ENCODE measurements around the gene SDSL.

SDSL gene

DNA sequence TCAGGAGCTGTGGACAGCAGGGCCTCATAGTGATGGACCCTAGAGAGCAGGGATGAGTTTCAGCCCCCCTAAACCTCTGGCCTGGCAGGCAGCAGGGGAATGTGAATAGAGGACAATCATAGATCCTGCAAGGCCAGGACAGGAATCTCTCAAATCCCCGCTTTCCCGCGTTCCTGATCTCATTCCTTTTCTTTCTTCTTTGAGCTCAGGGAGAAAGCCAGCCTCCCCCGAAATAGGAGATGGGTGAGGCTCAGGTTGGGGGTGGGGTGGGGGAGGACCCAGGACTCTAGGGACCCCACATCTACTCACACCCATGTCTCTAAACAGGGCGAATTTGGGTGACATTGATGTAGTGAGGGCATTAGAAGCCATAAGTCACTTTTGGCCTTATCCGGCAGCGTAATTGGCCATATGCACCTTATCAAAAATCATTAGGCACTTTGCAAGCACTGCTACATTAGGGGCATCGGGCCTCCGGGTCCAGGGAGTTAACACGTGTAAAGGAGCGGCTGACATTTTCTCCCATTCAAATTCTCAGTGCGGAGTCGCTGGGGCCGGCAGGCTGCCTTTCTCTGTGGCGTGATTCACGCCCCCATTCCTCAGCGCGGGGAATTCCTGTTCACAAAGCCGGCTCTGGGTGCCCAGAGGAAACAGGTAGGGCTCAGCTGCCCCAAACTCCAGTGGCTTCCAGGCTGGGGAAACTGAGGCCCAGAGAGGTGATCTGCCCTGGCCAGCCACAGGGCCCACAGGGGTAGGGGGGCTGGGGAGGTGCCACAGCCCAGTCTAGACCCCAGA is 48.0 kb downstream of the SDSL start:
- DNase-seq: no peak

DNA sequence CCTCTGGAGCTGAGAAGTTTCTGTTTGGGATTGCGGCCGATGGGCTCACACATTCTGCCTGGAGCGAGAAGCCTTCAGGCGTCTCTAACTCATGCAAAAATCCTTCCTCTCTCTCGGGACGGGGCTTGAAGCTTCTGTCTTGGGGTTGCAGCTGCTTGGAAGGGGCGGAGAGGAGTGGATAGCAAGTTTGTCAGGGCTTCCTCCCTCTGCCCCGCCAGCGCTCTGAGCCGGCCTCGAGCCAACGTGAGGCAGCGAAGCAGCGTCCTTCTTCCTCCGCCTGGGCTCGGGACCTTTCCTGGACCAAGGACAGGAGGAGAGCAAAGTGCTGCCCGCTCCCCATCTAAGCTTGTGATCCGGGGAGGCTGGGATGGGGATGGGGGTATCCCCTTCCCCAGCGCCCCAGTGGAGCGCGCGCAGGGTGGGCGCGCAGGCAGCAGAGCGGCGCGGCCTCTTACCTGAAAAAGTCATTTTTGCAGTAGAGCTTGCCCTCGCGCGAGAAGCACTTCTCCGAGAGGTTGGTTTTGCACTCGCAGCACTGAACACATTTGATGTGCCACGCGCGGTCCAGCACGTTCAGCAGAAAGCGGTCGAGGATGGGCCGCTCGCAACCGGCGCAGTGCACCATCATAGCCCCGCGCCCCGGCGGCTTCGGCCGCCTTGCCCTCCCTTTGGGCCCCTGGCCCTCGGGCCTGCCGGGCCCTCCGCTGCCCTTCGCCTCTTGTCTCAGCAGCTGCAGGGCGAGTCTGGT is 48.9 kb downstream of the SDSL start:
- no peak for DNase-seq

DNA sequence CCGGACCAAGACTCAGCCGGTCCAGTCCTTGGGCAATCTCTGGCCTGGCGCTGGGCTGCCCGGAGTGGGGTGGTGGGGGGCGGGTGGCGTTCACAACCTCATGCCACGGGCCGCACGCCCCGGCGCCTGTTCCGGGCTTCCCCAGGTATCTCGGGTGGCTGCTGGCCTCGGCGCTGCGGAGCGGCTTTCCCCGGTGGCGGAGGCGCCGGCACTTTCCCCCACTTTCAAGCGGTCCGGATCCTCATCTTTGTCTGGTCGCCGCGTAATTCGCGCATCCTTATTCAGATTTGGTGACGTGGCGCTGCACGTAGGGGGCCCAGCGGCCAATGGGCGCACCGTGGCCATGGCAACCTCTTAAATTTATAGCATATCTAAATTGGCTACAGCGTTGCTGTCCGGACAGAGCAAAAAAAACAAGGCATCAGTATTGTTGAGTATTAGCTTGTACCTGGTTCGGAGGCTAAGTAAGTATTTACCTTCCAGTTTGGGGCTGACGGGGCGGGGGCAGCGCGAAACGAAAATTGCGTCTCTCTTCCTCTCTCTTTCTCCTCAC is 49.5 kb downstream of the SDSL start, which contains the start of gene LHX5:
LHX5 (minus strand) TSS at position 253 of the 553 bp plus-strand sequence. CDS start 373 bp downstream, outside the sequence.
- no peak for DNase-seq

DNA sequence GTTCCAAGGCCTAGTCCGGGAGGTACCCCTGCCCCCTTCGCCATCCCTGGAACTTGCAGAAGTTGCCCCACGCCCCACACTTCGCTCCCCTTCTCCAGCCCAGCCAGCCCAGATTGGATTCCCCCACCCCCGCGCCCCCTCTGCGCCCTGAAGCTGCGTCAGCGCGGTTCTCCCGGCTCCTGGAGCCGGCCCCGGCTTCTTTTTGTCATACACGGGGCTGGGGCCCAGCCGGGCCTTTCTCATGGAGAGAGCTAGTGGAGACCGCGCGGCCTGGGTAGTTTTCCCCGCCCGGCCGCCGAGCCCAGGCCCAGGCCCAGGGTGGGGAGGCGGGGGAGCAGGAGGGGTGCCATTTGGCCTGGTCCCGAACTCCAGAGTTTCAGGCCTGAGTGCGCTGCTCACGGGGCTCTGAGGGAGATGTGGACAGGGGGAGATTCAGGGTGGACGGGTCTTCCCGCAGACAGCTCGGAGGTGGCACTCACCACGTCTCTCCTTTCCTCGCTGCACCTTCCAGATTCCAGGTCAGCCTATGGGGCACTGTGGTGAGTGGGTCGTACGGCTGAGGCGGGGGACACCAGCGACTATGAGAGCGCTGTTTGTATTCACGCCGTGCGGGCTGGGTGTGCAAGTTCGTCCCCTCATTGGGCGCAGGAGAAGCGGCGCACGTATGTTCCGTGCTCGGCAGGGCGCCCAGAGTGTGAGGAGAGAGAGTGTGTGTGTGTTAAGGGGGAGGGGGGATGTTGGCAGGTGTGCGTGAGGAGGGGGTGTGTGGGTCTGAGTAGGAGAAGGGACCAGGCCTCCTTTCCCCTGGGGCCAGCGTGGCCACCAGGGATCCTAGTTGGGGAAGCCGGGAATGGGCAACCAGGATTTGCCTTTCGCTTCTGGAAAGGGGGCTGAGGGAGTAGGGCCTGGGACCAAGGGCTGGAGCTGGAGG is 50.3 kb downstream of the SDSL start:
- DNase-seq: no peak

DNA sequence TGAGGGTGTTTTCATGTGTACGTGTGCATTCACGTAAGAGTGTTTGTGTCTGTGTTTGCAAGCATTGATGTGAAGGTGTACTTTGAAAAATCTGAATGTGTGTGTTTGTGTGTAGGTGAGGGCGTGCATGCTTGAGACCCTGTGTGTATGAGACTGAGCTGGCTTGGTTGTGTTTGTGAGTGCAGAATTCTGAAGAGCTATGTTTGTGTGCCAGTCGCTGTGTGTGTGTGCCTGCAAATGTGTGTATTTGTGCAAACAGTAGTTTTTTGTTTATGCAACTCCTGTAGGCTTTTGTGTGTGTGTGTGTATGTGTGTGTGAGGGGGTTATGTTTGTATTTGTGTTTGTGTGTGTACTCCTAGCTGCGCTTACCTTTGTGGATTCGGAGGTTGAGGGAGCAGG is 51.2 kb downstream of the SDSL start:
- no peak for DNase-seq

DNA sequence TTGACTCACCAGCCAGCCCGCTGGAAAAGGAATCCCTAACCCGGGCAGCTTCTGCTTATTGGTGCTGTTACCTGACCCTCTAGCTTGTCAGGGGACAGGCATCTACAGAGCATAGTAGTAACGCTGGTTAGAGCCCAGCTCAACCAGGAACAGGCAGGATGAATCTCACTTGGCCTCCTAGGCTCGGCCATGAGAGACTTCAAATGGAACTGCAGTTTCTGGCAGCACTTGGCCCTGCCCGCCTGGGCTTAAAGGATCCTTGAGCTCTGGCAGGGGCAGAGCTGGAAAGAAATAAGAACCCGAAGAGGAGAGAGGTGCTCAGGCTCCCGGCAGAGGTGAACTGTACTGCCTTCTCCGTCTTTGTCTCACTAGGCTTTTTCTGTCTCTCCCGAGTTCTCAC is 51.8 kb downstream of the SDSL start:
- DNase-seq: no peak

DNA sequence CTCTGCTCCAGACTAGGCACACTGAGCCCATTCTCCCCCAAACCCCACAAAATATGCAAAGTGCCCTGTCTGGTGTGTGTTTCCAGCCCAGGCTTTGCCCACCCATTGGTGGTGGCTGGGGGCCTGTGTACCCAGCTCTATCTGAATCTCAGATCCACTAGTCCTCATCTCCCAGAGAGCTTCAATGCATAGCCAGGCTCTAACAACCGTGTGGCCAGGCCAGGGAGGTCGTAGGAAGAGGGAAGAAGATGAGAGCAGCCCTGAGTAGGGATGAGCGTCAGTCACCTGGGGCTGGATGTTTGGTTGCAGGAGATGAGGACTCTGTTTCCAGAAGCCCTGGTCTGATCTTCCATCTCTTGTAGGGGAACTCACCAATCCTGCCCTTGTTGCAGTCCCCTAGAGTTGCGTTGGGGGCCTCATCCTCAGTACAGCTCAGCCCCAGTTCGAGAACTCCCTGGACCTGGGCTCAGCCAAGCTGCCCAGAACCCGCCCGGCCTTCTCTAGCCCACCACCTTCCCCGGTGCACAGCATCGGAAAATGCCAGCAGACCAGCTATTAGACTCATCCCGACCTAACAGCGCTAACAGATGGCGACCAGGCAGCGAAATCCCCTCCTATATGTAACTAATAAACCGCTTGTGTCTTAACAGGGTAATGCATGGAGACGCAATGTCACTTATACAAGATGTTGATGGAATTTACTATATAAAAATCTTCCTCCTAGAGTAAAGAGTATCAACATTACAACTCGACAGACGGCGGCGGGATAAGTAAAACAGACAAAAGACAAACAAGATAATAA is 52.7 kb downstream of the SDSL start:
- no peak for DNase-seq

DNA sequence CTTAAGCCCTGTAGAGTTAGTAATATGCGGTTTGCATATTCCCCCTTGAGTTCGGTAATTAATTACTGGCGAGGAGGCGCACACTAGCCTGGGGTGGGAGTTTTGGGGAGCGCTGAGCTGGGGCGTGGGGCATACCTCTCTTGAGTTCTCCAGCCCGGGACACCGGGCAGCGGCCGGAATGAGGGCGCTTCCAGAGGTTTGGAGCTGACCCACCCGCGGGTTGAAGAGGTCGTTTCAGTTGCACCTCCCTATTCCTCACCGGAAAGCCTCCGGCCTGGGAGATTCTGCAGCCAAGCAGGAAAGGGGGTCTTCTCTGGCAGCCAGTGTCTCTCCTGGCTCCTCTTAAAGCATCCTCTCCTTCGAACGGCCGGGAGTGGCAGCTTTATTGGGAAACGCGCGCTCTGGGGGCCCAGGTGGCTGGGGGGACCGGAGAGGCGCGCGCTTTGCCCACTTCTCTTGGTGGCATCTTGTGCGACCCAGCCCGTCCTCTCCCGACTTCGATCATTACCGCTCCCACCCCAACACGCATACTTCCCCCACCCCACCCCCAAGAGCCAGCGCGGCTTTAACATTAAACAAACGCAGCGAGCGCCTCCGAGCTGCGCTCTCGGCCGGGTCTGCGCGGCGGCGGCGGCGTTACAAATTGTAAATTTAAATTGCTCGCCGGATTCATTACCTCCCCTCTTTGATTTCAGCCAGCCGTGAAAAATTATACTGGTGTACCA is 53.4 kb downstream of the SDSL start:
- no peak for DNase-seq

DNA sequence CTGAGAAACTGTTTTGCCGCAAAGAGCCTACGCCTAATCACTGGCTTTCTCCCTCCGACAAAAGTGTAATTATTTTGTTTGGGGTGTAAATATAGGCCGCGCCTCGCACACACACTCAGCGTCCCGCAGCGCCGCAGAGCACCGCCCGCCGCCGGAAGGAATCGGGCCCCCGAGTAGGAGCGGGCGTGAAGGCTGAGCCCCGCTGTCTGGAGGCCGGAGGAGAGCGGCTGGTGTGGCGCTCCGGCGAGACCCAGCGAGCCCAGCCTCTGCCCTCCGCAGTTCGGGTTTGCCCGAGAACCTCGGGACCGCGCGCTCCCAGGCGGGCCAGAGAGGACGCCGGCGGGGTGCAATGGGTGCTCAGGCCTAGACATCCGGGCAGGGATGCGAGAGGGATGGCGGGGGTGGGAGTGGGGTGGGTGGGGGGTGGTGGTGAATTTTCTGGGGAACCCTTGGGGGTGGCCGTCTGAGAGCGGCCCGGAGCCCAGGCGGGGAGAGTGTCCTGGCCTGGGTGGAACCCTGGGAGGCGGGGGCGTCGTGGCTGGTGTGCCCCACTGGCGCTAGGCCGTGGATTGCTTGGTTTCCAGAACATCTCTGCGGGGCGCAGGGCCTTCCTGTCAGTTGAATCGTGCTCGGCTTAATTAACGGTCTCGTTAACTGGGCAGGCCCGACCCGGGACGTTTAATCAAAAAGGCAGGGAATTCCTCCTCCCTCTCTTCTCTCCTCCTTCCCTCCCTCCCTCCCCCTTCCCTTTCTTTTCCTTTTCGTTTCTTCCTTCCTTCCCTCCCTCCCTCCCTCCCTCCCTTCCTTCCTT is 54.2 kb downstream of the SDSL start:
- no peak for DNase-seq

DNA sequence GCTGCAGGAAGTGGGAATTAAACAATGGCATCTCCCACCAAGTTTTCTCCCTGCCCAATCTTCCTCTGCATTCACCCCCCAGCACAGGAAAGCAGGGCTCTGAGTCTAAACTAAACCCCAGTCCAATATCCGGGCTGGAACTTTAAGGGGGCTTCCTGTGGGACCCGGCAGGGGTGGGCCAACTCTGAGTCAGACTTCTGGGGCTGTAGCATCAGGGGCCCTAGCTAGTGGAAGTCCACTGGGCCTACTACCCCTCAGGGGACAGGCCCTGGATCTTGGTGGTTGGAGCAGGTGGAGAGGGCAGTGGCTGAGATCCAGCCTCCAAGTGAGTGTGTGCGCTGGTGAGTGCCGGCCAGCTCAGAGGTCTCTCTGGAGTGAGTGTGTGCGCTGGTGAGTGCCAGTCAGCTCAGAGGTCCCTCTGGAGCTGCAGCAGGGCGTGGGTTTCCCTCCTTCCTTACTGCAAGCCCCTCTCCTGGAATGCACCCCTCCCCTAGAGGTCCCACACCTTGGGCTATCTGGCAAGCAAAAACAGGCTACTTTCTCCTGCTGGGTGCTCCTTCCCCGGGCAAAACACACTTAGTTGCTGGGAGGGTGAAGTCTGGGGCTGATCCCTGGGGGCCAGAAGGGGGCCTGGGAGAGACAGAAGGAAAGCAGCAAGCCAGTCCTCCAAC is 55.1 kb downstream of the SDSL start:
- DNase-seq: no peak

DNA sequence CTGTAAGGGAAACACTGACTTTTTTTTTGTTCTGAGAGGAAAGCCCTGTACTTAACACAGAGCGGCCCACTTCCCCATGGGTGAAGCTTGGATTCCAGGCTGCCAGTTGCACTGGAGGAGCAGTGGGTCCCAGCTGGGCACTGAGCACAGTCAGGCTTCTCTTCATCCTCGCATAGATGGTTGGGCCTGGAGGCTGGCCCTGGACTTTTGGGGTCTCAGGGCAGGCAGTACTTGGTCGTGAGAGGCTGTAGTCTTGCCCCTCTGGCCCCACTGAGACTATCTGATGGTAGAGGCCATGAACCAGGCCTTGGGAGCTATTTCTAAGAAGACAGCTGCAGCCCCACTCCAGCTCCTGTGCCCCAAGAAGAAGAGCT is 55.6 kb downstream of the SDSL start:
- no peak for DNase-seq

DNA sequence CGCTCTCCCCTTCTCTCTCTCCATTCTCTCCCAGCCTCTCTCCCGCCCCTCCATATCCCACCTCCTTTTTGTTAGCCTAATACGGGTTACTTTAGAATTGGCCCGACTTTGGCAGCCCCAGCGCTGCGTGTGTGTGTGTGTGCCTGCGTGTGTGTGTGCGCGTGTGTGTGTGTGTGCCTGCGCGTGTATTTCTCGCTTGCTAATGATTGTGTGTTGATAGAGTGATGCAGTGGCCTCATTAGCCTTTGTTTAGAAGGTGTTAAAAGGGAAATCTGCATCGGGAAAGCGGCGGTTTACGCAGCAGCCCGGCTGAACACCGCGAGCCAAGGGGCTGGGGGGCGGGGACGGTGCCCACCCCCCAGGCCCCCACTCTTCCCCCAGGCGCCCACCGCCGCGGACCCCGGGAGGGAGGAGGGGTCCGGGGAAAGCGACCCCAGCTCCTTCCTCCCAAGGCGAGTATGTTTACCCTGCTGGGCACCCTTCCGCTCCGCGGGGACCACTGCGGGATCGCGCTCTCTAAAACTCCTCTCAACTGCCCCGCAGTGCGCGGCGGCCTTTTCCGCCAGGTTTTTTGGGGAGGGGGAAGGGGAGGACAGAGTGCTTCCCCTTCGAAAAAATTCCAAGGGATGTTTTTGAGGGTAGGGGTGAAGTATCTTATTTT is 56.3 kb downstream of the SDSL start:
- DNase-seq: no peak

DNA sequence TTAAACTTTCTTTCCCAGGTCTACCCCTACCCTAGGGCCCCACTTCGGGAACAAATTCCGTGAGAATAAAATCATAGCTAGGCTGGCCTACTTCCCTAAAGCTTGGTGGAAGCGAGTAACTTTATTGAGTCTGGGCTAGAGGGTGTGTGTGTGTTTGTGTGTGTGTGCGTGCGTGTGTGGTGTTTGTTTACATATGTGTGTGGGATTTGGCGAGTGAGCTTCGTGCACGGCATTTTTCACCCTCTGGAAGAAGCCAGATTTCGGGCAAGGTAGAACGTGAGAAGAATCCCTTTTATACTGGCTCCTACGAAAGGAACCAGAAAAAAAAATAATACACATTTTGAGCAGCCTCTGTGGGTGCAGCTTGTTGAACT is 57.0 kb downstream of the SDSL start:
- DNase-seq: no peak

DNA sequence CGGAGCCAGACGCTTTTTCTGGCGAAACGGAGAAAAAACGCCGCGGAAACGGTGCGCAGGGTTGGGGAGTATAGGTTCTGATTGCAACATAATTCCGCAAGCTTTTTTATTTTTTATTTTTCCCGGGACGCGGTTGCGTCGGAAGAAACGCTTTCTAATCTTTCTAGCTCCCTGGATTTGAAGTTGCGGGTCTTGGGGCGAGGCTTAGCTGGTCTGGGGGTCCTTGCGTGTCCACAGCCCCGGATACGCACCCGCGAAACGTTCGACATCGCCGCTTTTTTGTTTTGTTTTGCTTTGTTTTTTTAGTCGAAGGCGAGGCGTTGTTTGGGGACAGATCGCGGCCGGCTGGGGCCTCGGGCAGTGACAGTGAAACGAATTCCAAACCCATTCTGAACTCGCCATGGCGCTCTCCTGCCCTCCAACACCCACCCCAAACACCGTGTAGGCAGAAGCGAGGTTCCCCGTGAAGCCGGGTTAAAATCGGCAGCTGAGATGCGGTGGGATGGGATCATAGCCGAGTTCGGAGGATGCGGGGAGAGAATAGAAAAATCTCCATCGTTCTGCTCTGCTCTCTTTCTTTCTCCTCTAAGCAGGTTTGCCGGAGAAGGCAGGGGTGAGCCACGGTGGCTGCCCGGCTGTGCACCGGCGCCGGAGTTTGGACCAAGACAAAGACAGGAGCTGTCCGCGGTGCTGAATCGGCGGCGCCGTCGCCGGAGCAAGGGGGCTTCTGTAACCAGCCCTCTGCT is 57.6 kb downstream of the SDSL start:
- peak; percentile 80 for DNase-seq

DNA sequence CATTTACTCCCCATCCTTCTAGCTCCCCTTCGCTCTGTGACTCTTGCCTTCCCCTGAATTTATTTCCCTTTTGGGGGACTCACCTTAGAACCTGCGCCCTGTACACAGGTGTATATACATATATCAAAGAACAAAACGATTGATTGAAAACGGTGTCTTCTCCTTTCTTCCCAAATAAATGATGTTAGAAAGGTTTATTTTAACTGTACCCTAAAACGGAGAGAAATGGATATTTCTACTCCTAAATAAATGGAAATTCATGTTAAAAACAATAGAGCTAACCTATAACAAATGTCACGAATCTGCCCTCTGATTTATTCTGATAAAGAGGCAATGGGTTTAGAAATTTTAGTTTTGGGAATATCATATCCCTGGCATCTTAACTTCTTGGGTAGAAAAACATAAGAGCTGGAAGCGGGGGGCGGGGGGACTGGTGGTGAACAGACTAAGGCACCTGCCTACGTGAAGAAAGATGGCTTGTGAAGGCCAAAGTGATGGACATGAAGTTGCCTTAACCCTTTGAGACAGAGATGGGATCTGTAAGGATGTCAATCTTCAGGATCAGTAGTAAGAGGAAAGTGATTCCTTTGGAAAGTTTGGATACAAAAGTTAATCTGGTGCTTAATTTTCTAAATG is 58.3 kb downstream of the SDSL start:
- no peak for DNase-seq

DNA sequence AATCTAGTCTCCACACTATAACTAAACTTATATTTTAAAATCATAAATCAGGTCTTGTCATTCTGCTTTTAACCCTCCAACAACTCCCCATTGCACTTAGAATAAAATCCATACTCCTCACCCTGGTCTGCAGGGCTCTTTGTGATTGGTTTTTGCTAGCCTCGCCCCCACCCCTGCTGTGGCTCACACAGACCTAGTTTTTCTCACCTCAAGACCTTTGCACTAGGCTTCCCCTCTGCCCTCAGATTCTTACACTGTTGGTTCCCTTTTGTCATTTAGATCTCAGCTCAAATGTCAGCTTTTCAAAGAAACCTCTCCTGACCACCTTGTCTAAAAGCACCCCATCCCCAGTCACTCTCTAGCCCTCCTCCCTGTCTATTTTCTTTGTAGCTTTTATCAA is 60.2 kb downstream of the SDSL start:
- DNase-seq: no peak

DNA sequence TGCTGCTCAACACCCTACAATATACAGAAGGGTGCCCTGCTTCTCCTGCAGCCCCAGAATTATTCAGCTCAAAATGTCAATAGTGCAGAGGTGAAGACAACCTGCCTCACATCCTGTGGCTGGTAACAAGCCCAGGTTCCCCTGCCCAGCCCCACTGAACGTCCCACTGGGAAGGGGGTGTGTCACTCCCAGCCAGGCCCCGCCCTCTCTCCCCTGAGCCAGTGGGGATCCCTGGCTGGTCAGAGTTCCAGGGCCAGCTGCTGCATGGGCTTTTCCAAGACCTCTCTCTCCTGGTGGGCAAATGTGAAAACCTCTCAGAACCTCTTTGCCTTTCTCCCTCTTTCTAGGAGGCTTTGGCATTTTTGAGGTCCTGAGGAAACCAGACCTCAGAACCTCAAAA is 63.1 kb downstream of the SDSL start:
- no peak for DNase-seq

DNA sequence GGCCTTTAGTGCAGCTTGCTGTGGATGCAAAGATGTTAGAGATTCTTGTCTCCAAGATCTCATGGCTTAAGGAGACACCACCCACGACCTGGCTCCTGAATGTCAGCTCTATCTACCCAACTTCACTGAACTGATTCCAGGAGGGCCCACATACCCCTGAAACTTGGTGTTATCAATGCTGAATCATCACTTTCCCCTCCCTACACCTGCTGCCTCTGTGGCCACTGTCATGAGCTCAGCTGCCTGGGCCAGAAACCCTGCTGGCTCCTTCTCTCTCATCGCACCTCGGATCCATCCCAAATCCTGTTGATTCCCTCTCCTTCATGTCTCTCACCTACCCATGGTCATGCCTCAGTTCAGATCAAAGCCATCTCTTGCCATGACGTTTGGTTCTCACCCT is 64.5 kb downstream of the SDSL start:
- DNase-seq: no peak
